WERI-Rb-1 (cell line): ENCODE data around the gene RCSD1.

Experiments used
- DNase-seq: peaks from one replicate; pipeline ENCODE4 v3.0.0-alpha.2; 2020
- H3K27ac ChIP-seq: fragments of 250-450 bp; sonication (Bioruptor Pico); 2 replicates; pipeline ENCODE4 v1.5.1; 2020; ENCODE audit warnings: mild to moderate bottlenecking, moderate library complexity
- H3K27me3 ChIP-seq: fragments of 250-450 bp; sonication (Bioruptor Pico); 2 replicates; pipeline ENCODE4 v1.5.1; 2021; ENCODE audit warnings: mild to moderate bottlenecking, low read depth, moderate library complexity; ENCODE audit not compliant: insufficient read depth, severe bottlenecking
- H3K36me3 ChIP-seq: fragments of 250-450 bp; sonication (Bioruptor Pico); 2 replicates; pipeline ENCODE4 v1.5.1; 2020; ENCODE audit warnings: mild to moderate bottlenecking, moderate library complexity
- H3K4me3 ChIP-seq: 2 replicates; pipeline ENCODE4 v1.5.1; 2011; ENCODE audit warnings: low read depth, mild to moderate bottlenecking, control low read depth, low read length
- H3K9me3 ChIP-seq: fragments of 250-450 bp; sonication (Bioruptor Pico); 2 replicates; pipeline ENCODE4 v1.5.1; 2021; ENCODE audit warnings: mild to moderate bottlenecking, moderate library complexity; ENCODE audit not compliant: severe bottlenecking
- TF ChIP-seq, protein P1 (sequence below): IDR thresholded peaks from 2 replicates; pipeline ENCODE4 v1.5.1; 2011; ENCODE audit warnings: low read depth, mild to moderate bottlenecking, control low read depth, inconsistent platforms, low read length

The RCSD1 gene

DNA sequence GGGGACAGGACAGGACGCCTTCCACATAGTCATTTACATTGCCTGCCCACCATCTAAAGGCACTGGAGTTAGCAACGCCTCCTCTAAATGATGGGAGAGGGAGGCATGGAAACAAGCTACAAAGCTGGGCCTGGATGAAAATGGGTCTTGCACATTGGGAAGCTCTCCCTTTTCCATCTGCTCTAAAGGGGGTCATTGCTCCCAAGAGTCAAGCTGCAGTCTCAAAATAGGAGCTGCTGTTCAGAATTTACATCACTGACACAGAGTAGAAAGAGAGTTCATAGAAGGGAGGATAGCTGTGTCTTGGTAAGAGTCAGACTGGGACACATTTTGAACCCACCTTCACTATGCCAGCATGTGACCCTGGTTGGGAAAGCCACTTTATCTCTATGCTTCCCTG is 26.6 kb downstream of the RCSD1 start:
- no peak for DNase-seq
- Histone ChIP-seq H3K27ac (no peak overlapping the region), H3K9me3 (no peaks in the 10 kb centered on the region), H3K27me3 (no peaks in the 10 kb centered on the region), H3K36me3 (no peaks in the 10 kb centered on the region), H3K4me3 (no peak overlapping the region)
- TF ChIP-seq, protein P1, sequence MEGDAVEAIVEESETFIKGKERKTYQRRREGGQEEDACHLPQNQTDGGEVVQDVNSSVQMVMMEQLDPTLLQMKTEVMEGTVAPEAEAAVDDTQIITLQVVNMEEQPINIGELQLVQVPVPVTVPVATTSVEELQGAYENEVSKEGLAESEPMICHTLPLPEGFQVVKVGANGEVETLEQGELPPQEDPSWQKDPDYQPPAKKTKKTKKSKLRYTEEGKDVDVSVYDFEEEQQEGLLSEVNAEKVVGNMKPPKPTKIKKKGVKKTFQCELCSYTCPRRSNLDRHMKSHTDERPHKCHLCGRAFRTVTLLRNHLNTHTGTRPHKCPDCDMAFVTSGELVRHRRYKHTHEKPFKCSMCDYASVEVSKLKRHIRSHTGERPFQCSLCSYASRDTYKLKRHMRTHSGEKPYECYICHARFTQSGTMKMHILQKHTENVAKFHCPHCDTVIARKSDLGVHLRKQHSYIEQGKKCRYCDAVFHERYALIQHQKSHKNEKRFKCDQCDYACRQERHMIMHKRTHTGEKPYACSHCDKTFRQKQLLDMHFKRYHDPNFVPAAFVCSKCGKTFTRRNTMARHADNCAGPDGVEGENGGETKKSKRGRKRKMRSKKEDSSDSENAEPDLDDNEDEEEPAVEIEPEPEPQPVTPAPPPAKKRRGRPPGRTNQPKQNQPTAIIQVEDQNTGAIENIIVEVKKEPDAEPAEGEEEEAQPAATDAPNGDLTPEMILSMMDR: no peak

DNA sequence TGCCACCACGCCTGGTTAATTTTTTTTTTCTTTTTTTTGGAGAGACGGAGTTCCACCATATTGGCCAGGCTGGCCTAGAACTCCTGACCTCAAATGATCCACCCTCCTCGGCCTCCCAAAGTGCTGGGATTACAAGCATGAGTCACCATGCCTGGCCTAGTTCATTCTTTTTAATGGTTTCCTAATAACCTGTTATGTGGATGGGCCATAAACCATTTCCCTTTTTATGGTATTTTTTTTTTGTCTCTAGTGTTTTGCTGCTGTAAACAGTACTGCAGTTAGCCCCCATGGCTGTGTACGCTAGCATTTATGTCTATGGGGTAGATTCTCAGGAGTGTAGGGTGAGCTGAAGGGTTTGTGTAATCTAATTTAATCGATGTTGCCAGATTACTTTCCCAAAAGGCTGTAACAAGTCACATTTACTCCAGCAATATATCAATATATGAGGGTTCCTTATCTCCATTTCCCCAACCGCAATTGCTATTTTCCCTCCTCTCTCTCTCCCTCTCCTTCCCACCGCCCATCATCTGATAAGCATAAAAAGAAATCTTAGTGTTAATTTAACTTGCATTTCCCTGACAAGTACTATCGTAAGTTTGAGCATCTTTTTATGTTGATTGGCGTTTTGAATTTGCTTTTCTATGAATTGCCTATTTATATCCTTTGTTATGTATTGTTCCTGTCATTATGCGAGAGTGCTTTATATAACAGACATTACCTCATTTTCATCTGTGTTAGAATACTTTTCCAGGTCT is 28.7 kb downstream of the RCSD1 start:
- Histone ChIP-seq H3K27ac (no peak overlapping the region), H3K4me3 (no peak overlapping the region), H3K27me3 (no peaks in the 10 kb centered on the region), H3K36me3 (no peaks in the 10 kb centered on the region), H3K9me3 (no peaks in the 10 kb centered on the region)
- DNase-seq: no peak
- TF ChIP-seq, protein P1: no peak

- Histone ChIP-seq H3K4me3 (no peak overlapping the region), H3K9me3 (no peaks in the 10 kb centered on the region), H3K27ac (no peak overlapping the region), H3K27me3 (no peaks in the 10 kb centered on the region), H3K36me3 (no peaks in the 10 kb centered on the region)
- DNase-seq: no peak
- TF ChIP-seq, protein P1: no peak
These were observed 29.4 kb downstream of the RCSD1 start for GRCh38 chr1:167659450-167659849.

DNA sequence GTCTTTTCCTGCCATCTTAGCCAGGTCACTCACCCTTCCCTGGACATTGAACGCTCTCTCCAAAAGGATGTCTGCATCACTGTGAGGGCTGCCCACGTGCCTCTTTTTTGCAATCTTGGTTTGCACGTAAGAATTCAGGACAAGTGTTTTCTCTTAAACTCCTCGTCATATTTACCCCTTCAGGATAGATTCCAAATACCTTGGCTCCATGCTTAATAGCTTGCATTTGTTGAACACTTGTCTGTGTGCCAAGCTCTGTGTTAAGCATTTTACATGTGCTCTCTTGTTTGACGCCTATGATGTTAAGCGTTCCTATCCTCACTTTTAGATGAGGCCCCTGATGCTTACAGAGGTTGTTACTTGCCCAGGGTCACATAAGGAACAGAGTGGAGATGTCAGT is 29.8 kb downstream of the RCSD1 start:
- DNase-seq: no peak
- no peaks in the 10 kb centered on the region for H3K27me3 ChIP-seq
- H3K36me3 ChIP-seq: no peaks in the 10 kb centered on the region
- no peaks in the 10 kb centered on the region for H3K9me3 ChIP-seq
- H3K27ac ChIP-seq: no peak overlapping the region
- H3K4me3 ChIP-seq: no peak overlapping the region
- TF ChIP-seq, protein P1: no peak

- H3K27me3 ChIP-seq: no peaks in the 10 kb centered on the region
- no peaks in the 10 kb centered on the region for H3K9me3 ChIP-seq
- DNase-seq: no peak
- H3K36me3 ChIP-seq: no peaks in the 10 kb centered on the region
- H3K27ac ChIP-seq: no peak overlapping the region
- no peak overlapping the region for H3K4me3 ChIP-seq
- TF ChIP-seq, protein P1: no peak
These were observed 31.7 kb downstream of the RCSD1 start for GRCh38 chr1:167661527-167662426.
